NCI-H526 treated with DMSO at 0.1 percent for 48 hours (cell line): Measurements from ENCODE around the gene MRPS9.

Experiments
- DNase-seq: peaks from one replicate; lab custom pipeline; 2025; lab: John Stamatoyannopoulos, UW

MRPS9 gene

GRCh38 chr2:105037572-105038382, at the start of gene MRPS9:
Gene MRPS9 (plus strand): TSS chr2:105038069. CDS start chr2:105038093, 24 bp downstream.
- peak; percentile 94 for DNase-seq

- no peak for DNase-seq
Observed at GRCh38 chr2:105005181-105005951, 32.5 kb upstream of the MRPS9 start.

GRCh38 chr2:105007367-105007766, 30.5 kb upstream of the MRPS9 start:
- DNase-seq: no peak

- DNase-seq: no peak
Observed at GRCh38 chr2:105032476-105032875, 5.4 kb upstream of the MRPS9 start.

- no peak for DNase-seq
Observed at GRCh38 chr2:105034170-105034569, 3.7 kb upstream of the MRPS9 start.

- DNase-seq: no peak
Observed at GRCh38 chr2:105038383-105039061, 653 bp downstream of the MRPS9 start.

DNA sequence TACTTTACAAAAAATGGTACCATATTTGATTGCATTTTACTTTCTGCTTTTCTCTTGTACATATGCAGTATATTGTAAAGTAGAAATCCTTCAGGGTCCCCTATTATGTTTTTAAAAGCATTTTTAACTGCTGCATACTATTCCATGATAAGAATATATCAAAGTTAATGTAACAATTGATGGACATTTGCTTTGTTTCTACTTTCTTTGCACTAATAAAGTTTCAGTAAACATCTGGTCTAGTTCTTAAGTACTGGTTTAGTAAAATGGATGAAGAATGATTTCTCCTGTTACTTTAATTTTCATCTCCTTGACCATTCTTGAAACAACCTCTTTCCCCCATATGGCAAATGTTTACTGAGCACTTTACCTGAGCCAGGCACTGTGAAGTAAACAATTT, 1.7 kb downstream of the MRPS9 start:
- DNase-seq: no peak

GRCh38 chr2:105042189-105042588, 4.3 kb downstream of the MRPS9 start:
- DNase-seq: no peak

DNA sequence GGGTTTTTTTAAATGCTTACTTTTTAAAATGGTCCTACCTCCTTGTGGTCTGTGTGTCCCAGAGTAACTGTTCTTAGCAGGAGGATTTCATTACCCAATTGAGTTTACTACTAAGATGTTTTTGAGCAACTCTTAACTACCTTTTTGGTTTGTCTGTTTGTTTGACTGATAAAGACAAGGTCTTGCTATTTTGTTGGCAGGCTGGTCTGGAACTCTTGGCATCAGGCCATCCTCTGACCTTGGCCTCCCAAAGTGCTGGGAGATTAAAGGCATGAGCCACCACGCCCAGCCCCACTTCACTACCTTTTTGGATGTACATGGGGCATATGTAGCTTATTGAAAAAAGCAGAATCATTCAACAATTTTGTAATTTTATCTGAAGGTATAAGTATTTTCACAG, 14.9 kb downstream of the MRPS9 start:
- DNase-seq: no peak

- DNase-seq: no peak
Observed at GRCh38 chr2:105055613-105056012, 17.7 kb downstream of the MRPS9 start.

DNA sequence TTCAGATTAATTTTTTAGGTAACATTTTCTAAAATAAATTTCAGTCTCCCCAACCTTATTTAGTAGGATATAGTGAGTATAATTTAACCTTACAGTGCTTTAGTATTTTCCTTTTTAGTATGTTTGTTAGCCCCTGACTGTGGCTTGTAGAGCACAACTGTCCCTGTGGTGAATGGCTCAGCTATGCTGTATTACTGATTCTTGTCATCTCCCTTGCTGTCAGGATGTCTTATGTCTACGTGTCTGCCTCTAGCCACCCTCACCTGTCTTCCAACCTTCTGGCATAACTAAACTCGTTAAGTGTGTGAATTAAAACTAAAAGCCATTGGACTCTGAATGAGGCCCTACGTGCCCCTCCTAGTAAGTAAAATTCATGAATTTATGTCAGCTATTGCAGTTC, 18.4 kb downstream of the MRPS9 start:
- no peak for DNase-seq

GRCh38 chr2:105057005-105057404, 19.1 kb downstream of the MRPS9 start:
- DNase-seq: peak; percentile 2

DNA sequence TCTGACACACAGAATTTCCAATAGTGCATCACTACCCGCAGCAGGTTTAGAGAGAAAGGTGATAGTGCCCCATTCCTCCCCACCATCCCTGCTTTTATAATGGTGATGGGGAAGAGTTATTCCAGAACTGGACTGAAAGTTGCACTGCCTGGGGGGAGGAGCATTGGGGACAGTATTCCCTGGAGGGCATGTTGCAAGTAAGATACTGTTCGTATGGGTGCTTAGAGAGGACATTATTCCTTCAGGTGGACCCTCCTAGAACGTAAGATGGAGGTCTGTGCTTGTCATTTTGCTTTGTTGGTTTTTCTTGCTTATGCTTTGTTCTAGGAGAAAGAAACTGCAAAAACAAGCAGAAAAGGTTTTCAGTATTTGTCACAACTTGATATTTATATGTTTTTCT, 23.7 kb downstream of the MRPS9 start:
- no peak for DNase-seq

DNA sequence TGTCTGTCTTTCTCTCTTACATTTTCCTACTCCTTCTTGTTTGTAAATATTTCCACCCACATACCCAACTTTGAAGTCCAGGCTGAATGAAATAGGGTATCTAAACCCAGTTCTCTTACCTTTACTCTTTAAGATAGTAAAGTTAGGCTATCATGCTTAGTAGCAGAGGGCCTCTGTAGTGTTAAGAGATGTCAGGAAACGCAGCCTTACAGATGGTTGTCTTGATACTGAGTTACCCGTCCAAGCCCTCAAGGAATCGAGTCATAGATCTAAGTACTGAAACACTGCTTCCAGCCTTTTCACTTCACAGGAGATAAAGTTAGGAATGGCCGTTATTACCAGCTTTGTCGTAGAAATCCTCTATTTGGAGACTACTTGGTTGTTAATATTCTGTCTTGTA, 24.3 kb downstream of the MRPS9 start:
- no peak for DNase-seq

DNA sequence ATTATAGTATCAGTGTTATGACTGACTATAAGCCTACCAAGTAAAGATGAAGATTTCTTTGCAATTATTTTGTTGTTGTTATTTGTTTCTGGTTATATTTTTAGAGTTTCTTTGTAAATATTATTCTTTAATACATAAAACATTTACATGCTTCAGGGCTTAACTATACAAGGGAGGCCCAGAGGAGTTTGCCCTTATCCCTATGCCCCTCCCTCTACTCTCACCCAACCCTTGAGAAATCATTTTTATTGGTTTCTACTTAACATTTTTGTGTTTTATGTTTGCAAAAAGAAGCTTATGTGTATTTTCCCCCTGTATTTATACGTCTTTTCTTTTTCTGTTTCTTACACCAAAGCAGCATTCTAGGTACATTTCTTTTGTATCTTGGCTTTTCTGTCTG, 30.5 kb downstream of the MRPS9 start:
- DNase-seq: no peak

GRCh38 chr2:105068875-105069274, 31.0 kb downstream of the MRPS9 start:
- DNase-seq: no peak

DNA sequence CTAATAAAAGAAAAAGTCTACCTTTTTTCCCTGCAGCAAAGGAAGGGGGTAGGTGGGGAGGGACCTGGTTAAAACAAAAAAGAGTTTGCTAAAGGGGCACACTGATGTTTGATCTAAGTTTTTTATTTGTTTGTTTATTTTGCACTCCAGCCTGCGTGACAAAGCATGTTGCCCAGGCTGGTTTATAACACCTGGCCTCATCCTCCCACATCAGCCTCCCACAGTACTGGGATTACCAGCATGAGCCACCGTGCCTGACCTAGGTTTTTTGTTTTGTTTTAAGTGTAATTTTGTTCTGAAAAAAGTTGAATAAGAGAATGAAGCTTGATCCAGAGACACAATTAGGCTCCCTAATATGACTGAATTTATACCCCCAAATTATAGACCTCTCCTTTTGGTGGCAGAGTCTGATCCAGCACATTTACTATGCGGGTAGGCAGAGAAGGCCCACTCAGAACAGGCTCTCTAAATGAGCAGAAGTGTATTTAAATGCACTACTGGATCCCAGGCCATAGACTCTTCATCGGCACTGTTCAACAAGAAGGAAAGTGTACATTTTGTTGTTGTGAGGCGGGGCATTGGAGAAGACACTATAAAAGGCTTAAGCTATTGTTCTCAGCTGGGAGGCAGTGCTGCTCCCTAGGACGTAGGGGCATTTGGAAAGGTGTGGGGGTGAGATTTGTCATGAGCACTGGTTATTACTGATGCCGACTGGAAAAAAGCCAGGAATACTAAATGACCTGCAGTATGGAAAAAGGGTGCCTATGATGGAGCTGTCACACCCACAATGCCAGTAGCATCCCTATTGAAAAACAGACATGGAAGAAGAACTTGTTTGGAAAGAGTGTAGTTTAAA, 32.4 kb downstream of the MRPS9 start:
- DNase-seq: no peak

DNA sequence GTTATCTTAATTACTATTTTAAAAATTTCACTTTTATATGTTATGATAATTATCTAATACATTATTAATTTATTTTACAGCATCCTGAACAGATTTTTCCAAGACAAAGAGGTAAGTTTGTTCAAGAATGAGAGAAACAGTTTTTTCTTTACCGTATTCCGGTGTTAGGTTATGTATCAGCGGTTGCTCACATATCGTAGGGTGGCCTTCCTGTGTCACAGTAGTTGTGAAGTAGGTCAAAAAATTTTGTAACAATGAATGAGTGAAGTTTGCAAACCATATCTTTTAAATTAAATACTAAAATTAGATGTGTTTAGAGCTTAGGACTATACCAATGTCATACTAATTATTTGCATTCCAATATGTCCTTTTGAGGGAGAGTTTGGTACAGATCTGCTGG, 33.5 kb downstream of the MRPS9 start:
- no peak for DNase-seq

- no peak for DNase-seq
Observed at GRCh38 chr2:105072039-105072438, 34.2 kb downstream of the MRPS9 start.

GRCh38 chr2:105073591-105073990, 35.7 kb downstream of the MRPS9 start:
- DNase-seq: no peak

- no peak for DNase-seq
Observed at GRCh38 chr2:105076121-105076520, 38.3 kb downstream of the MRPS9 start.
